Fibroblast of villous mesenchyme (primary cell): Measurements from ENCODE around the gene KDM6A. TPM values are rescaled to one million over a fixed set of nuclear protein-coding genes. Genes with fewer than 3 reads are reported as not detected.

Experiments
- DNase-seq: peaks from one replicate; pipeline ENCODE4 v3.0.0-alpha.2; 2010; ENCODE audit warnings: low read depth
- H3K4me3 ChIP-seq: 2 replicates; pipeline ENCODE4 v1.5.1; 2011; ENCODE audit warnings: low read depth, mild to moderate bottlenecking, low read length
- total RNA-seq: library from RNA; depleted of rRNA; stranded (reverse); fragments of >200 nt; gene quantifications from 2 replicates; pipeline ENCODE4 v1.2.3, GENCODE V29; 2012
- TF ChIP-seq, protein P1 (sequence below): IDR thresholded peaks from 2 replicates; pipeline ENCODE4 v1.5.1; 2012; ENCODE audit warnings: low read depth, mild to moderate bottlenecking, low read length; ENCODE audit not compliant: insufficient read depth

Gene KDM6A
- total RNA-seq, 1 donor: 27.6 TPM

DNA sequence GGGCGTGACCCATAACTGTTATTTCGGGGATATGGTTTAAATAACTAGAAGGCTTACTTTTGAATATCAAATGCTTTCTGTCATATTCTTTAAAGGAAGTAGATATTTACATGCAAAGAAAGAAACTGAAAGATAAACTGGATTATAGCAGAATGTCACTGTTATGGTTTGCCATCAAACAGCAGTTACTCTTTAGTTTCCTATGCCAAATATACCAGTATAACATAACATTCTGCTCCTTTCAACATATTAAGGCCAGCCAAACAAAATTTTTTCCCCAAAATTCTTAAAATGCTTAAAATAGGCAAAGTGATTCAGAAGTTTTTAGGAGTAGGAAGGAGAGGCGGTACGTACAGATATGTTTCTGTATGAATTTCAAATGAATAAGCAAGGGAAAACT, 27.0 kb downstream of the KDM6A start:
- H3K4me3 ChIP-seq: no peak overlapping the region
- no peak for DNase-seq
- TF ChIP-seq, protein P1, sequence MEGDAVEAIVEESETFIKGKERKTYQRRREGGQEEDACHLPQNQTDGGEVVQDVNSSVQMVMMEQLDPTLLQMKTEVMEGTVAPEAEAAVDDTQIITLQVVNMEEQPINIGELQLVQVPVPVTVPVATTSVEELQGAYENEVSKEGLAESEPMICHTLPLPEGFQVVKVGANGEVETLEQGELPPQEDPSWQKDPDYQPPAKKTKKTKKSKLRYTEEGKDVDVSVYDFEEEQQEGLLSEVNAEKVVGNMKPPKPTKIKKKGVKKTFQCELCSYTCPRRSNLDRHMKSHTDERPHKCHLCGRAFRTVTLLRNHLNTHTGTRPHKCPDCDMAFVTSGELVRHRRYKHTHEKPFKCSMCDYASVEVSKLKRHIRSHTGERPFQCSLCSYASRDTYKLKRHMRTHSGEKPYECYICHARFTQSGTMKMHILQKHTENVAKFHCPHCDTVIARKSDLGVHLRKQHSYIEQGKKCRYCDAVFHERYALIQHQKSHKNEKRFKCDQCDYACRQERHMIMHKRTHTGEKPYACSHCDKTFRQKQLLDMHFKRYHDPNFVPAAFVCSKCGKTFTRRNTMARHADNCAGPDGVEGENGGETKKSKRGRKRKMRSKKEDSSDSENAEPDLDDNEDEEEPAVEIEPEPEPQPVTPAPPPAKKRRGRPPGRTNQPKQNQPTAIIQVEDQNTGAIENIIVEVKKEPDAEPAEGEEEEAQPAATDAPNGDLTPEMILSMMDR: no peak

DNA sequence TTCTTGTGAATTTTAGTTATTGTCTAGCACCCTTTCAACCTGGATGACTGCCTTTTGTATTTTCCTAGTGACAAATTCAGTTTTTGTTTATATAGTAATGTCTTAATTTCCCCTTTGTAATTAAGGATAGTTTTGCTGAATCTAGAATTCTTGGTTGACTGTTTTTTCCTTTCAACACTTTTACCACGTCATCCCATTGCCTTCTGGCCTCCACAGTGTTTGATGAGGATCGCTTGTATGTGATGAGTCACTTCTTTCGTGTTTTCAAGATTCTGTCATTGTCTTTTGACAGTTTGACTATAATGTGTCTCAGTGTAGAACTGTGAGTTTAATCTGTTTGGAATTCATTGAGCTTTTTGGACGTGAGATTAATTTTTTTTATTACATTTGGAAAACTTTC, 30.1 kb downstream of the KDM6A start:
- TF ChIP-seq, protein P1: no peak
- H3K4me3 ChIP-seq: no peak overlapping the region
- peak; percentile 75 for DNase-seq

DNA sequence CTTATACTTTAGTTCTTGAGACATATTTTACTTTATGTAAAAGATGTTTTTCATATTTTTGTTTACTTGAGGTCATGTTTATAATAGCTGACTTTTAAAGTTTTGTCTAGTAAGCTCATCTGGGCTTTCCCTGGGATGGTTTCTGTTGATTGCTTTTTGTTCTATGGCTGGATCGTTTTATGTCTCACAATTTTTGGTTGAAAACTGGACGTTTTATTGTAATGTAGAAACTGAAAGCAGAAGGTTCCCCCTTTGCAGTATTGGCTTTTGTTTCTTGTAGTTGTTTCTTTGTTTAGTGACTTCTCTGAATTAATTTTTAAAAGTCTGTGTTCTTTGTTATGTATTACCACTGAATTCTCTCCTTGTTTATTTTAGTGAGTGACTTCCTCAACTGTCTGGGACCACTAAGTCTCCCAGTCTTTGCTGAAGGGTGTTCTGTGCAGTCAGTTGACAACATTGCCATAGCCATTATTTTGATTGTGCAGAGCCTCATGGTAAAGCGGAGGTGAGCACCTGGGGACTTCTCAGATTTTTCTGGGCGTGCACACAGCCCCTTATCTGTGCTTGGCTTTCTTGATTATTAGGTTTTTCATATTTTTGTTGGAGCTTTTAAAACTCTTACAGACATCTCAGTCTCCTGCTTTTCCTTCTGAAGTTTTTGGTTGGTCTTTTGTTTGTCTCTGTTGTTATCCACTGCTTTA, 31.0 kb downstream of the KDM6A start:
- TF ChIP-seq, protein P1: no peak
- no peak overlapping the region for H3K4me3 ChIP-seq
- DNase-seq: no peak

DNA sequence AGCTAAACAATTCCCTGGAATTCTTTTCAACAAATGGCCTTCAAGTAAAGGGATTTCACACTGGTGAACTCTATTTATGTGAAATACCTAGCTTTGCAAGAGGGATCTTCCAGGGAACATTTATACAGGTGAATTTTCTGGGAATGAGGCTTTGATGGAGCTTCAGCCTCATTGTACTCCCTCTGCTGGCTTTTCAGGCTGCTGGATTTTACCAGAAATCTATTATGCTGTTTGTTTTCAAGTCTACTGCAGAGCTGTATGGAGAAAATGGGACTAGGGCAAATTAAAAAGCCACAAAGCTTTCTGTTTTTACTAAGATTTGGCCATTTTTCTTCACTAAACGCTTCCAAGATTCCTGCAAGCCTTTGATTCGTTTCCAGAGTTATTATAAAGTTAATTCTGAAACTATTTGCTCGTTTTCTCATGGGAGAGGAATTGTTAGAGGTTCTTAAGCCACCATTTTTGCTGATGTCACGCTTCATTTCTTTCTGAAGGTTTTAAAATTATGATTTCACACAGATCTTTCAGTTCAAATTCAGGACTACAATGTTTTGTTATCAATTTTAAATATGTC, 31.6 kb downstream of the KDM6A start:
- TF ChIP-seq, protein P1: peak; percentile 16
- no peak overlapping the region for H3K4me3 ChIP-seq
- DNase-seq: no peak

DNA sequence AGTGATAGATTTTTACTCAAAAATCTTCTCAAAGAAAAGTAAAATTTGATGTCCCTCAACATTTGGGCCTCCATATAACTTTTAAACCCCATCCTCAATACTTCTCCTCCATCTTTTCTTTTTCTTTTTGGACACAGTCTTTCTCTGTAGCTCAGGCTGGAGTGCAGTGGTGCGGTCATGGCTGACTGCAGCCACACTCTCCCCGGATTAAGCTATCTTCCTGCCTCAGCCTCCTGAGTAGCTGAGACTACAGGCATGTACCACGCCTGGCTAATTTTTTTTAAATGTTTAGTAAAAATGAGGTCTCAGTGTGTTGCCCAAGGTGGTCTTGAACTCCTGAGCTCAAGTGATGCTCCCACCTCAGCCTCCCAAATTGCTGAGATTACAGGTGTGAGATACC, 33.1 kb downstream of the KDM6A start:
- H3K4me3 ChIP-seq: no peak overlapping the region

DNA sequence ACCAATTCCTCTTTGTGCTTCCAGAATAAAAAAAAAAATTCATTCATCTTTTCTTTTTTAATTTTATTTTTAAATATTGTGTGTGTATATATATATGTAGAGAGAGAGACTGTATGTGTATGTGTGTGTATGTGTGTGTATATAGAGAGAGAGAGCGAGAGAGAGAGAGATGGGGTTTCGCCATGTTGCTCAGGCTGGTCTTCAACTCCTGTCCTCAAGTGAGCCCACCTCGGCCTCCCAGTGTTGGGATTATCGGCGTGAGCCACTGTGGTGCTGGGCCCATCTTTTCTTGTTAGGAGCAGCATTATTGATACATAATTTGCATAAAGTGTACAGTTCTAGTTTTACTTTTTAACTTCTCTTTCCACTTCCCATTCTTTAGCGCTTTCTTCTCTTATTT, 33.6 kb downstream of the KDM6A start:
- DNase-seq: no peak
- TF ChIP-seq, protein P1: no peak
- no peak overlapping the region for H3K4me3 ChIP-seq

More for the DNA sequence above, 33.1 kb downstream of the KDM6A start:
- TF ChIP-seq, protein P1: no peak
- no peak for DNase-seq
